Pancreas (tissue), 10 donors: ENCODE data around the gene UMOD. TPM values are rescaled to one million over a fixed set of nuclear protein-coding genes. Genes with fewer than 3 reads are reported as not detected.

Source experiments
- ATAC-seq, 4 donors: fragments of 200-7000 bp; cut with Tn5 transposase; one replicate each; pipeline versions ENCODE4 v1.8.0 to v1.9.1; 2020; ENCODE audit warnings: mild to moderate bottlenecking in 4 of 4, moderate library complexity in 4 of 4
- DNase-seq, 6 donors: peaks; one replicate each; pipeline ENCODE4 v3.0.0-alpha.2; 2020
- FAIRE-seq: peaks from 2 replicates; lab custom pipeline; 2012; peaks lifted over from hg19 to GRCh38; lab: Jason Lieb, UNC
- H3K27ac ChIP-seq, 4 donors: fragments of 200-600 bp; sonication (generic); 1 replicate in 3 of 4; 2 replicates in 1 of 4; pipeline versions ENCODE4 v1.5.0 to v1.8.0; 2020
- H3K27me3 ChIP-seq, 4 donors: fragments of 200-600 bp; one replicate each; pipeline ENCODE4 v1.8.0; 2021
- H3K36me3 ChIP-seq, 3 donors: fragments of 200-600 bp; sonication (generic) in 1 of 3; one replicate each; pipeline versions ENCODE4 v1.5.0 to v1.8.0; 2020 to 2021
- H3K4me1 ChIP-seq, 3 donors: fragments of 200-600 bp; one replicate each; pipeline ENCODE4 v1.8.0; 2021
- H3K4me3 ChIP-seq, 4 donors: fragments of 200-600 bp; sonication (generic) in 2 of 4; one replicate each; pipeline versions ENCODE4 v1.5.0 to v1.8.0; 2020 to 2021
- H3K9me3 ChIP-seq, 4 donors: fragments of 200-600 bp; one replicate each; pipeline ENCODE4 v1.8.0; 2021
- WGBS, 2 donors: extraction: QIAGEN DNeasy Blood & Tissue Kit; methylation state at CpG; one replicate each; pipeline ENCODE4 v1.1.7; 2013; 5-methylcytosine and 5-hydroxymethylcytosine counted together
- intact Hi-C, 3 donors: fragments of 100-400 bp; cut with DNase I; formaldehyde crosslinking; loops; one replicate each; pipeline versions ENCODE4 v1.11.1 to v1.14.2; 2022
- polyA plus RNA-seq, 2 donors: library from polyadenylated mRNA; stranded (reverse); fragments of 200-250 nt; gene quantifications; one replicate each; pipeline ENCODE4 v1.2.3, GENCODE V29; 2013
- total RNA-seq, 6 donors: library from RNA; stranded (reverse); fragmentation: NEBNext Ultra II Directional in 4 of 6; extraction: Animal tissue kit (Norgen Biotek cat#: 25700) in 4 of 6; gene quantifications; one replicate each; pipeline versions ENCODE4 v1.2.1 to v1.2.4, GENCODE V29; 2021 to 2023
- TF ChIP-seq, protein P1 (sequence below), 4 donors: fragments of 200-600 bp; sonication (generic) in 3 of 4; IDR thresholded peaks; one replicate each; pipeline versions ENCODE4 v1.5.0 to v1.8.0; 2021; ENCODE audit warnings: antibody characterized with exemption in 4 of 4
- donor health status: healthy with polysubstance abuse.
- donor health status: DM: no; HTN: no; CAD: no; lungs with moderate emphysema.
- donor health status: DM: no; HTN: no; CAD: no.
- donor health status: control.
- donor health status: control.
- donor health status: Bipolar disorder and iron deficiency.
- donor health status: DM: yes; HTN: yes; CAD: no.
- donor health status: DM: no; HTN: no; CAD: no.
- donor health status: DM: no; HTN: no; CAD: no.
- donor health status: DM: yes; HTN: yes; CAD: no.

UMOD gene
- total and polyA plus RNA-seq, 8 donors = 1.3 to 9.6 (median 3.4) TPM

- no peaks in the 10 kb centered on the region for H3K27me3 ChIP-seq
- TF ChIP-seq, protein P1, sequence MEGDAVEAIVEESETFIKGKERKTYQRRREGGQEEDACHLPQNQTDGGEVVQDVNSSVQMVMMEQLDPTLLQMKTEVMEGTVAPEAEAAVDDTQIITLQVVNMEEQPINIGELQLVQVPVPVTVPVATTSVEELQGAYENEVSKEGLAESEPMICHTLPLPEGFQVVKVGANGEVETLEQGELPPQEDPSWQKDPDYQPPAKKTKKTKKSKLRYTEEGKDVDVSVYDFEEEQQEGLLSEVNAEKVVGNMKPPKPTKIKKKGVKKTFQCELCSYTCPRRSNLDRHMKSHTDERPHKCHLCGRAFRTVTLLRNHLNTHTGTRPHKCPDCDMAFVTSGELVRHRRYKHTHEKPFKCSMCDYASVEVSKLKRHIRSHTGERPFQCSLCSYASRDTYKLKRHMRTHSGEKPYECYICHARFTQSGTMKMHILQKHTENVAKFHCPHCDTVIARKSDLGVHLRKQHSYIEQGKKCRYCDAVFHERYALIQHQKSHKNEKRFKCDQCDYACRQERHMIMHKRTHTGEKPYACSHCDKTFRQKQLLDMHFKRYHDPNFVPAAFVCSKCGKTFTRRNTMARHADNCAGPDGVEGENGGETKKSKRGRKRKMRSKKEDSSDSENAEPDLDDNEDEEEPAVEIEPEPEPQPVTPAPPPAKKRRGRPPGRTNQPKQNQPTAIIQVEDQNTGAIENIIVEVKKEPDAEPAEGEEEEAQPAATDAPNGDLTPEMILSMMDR (IDR thresholded peaks at IDR 0.05) = no peak
- ATAC-seq = peak in 1 of 4 donors; percentile 0
- H3K4me3 ChIP-seq = no peak overlapping the region
- peaks cover 0 to 18% (median 16%) of the 10 kb centered on the region in 3 donors for H3K36me3 ChIP-seq
- H3K4me1 ChIP-seq = no peaks in the 10 kb centered on the region
- intact Hi-C loops = no loop called here
- peak overlapping the region in 2 of 4 donors; percentile 14 to 20 for H3K27ac ChIP-seq
- H3K9me3 ChIP-seq = no peaks in the 10 kb centered on the region
- WGBS, 2 donors = 58 to 64% methylated on average over 11 of the region's 11 CpGs
- no peak for FAIRE-seq
- DNase-seq = peak in 3 of 6 donors; percentile 71 to 78 (median 77)
These were observed 41.8 kb downstream of the UMOD start for GRCh38 chr16:20310421-20311395.

DNA sequence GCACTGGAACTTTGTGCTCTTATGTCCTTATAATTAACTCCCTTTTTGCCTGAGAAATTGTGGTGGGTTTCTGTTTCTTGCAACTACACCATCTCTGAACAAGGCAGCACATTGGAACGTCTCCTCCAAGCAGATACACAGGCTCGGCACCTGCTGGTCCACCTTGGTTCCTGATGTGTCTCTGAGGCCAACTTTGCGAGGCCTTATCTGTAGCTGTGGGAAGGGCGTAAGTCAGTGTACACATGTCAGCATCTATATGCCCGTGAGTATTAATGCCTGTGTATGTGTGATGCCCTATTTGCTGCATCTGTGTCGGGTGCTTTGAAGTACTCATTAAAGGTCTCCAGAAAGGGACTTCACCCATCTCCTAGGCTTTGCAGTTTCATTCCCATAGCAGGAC, 42.7 kb downstream of the UMOD start:
- H3K4me1 ChIP-seq = no peaks in the 10 kb centered on the region
- no peak overlapping the region for H3K4me3 ChIP-seq
- intact Hi-C loops = no loop called here
- 37 to 40% methylated on average over 6 of the region's 6 CpGs for WGBS, 2 donors
- no peaks in the 10 kb centered on the region for H3K9me3 ChIP-seq
- ATAC-seq (peak; percentile 0 to 16 (median 2)), DNase-seq (peak in 3 of 6 donors; percentile 81 to 88 (median 85)), FAIRE-seq (no peak)
- H3K36me3 ChIP-seq = peaks cover 0 to 14% (median 7%) of the 10 kb centered on the region in 3 donors
- no peak overlapping the region for H3K27ac ChIP-seq
- no peaks in the 10 kb centered on the region for H3K27me3 ChIP-seq
- TF ChIP-seq, protein P1 (IDR thresholded peaks at IDR 0.05) = no peak

DNA sequence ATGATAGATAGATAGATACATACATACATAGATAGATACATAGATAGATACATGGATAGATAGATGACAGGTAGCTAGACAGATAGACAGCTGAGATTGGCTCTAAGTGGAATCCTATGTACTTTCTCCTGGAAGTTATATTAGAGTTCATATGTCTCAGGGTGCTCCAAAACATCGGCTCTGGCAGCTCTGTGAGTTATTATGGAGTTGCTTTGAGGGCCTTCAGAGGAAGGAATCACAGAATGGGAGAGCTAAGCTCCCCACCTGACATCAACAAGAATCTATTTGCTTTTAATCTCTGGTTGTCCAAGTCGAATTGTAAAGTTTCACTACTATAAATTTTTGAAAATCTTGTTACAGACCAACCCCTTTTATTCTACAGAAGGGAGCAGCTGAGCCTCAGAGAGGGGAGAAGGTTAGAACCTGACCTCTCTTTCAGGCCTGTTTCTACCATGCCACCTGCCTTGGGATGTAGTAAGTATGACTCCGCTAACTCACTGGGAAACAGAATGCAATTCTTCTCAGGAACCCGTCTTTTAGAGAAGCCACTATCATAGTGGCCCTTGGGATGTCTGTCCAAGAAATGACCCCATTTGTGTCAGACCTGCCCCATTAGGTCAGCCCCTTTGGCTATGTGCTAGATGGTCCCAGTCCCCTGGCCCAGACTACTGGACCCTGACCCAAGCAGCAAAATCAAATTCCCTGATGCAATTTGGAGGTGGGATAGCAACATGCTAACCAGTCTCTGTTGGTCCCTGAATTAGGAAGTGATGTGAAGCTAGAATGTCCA, 43.5 kb downstream of the UMOD start:
- Histone ChIP-seq H3K36me3 (peaks cover 0 to 8% (median 0%) of the 10 kb centered on the region in 3 donors), H3K9me3 (no peaks in the 10 kb centered on the region), H3K4me1 (no peaks in the 10 kb centered on the region), H3K4me3 (no peak overlapping the region), H3K27me3 (no peaks in the 10 kb centered on the region), H3K27ac (no peak overlapping the region)
- intact Hi-C loops = no loop called here
- DNase-seq = peak in 3 of 6 donors; percentile 81 to 87 (median 86)
- TF ChIP-seq, protein P1 (IDR thresholded peaks at IDR 0.05) = no peak
- WGBS, 2 donors = 44 to 51% methylated on average over 4 of the region's 4 CpGs
- peak; percentile 1 to 18 (median 2) for ATAC-seq
- no peak for FAIRE-seq

DNA sequence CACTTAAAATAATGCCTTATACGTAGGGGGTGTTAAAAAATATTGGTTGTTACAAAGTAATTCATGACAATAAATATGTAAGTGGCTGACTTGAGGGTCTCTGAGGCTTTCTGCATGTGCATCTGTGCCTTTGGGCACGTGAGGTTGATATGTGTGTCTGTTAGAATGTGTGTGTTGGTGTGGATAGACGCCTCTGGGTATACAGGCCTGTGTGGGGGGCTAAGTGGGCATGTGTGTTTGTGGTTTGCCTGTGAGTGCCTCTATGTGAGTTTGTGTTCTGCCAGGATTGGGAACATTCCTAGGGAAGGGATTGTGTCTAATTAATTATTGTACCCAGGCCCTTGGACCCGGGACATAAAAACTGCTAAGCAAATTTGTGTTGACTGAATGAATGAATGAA, 44.2 kb downstream of the UMOD start:
- FAIRE-seq (no peak), DNase-seq (peak in 4 of 6 donors; percentile 73 to 90 (median 82)), ATAC-seq (peak; percentile 4 to 36 (median 5))
- TF ChIP-seq, protein P1 (IDR thresholded peaks at IDR 0.05) = no peak
- Histone ChIP-seq H3K4me3 (no peak overlapping the region), H3K9me3 (no peaks in the 10 kb centered on the region), H3K27ac (peak overlapping the region in 1 of 4 donors; percentile 12), H3K27me3 (no peaks in the 10 kb centered on the region), H3K36me3 (peaks cover 0 to 3% (median 0%) of the 10 kb centered on the region in 3 donors), H3K4me1 (no peaks in the 10 kb centered on the region)
- 34 to 41% methylated on average over 4 of the region's 4 CpGs for WGBS, 2 donors
- intact Hi-C loops = no loop called here
